Measurements from ENCODE around the gene ZFAND2B.

Gene ZFAND2B, protein sequence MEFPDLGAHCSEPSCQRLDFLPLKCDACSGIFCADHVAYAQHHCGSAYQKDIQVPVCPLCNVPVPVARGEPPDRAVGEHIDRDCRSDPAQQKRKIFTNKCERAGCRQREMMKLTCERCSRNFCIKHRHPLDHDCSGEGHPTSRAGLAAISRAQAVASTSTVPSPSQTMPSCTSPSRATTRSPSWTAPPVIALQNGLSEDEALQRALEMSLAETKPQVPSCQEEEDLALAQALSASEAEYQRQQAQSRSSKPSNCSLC

DNA sequence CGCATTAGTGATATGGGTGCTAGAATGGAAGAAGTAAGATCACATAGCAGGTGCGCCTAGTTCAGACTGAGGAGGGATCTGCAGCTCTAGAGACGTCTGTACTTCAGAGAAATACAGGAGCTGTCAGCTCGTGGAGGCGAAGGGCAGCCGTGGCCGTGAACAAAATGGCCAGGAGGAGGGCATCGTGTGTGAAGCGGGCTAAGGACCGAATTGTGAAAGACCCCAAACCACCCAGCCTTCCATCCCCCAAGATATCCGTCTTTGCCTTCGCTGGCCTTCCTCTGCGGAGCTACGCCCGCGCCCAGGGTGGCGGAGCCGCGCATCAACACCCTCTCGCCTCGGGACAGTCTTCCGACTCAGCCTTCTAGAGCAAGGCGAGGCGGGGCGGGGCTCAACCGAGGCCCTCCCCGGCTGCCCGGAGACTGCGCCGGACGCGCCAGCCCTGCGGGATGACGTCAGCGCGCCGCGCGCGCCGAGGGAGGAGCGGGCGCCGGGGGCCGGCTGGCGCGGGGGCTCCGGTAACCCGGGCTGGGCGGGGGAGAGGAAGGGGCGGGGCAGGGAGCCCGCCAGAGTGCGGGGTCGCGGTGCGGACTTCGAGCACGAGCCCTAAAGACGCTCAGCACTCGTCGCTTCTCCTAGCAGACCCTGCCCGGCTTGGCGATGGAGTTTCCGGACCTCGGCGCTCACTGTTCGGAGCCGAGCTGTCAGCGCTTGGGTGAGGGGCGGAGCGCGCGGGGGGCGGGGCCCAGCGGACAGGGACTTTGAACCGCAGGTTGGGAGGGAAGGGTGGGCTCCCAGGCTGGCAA lies at the start of gene ZFAND2B:
Gene ZFAND2B (plus strand): TSS at position 455 of the 806 bp plus-strand sequence. CDS start 206 bp downstream, at position 661.
- Histone ChIP-seq H3K4me3 (peak within 1 kb of the TSS; percentile 79), H3K27ac (peak within 1 kb of the TSS; percentile 92 to 94)
- DNase-seq (ENCODE audit: low spot score) = peak; percentile 96
- TF ChIP-seq, protein P1, sequence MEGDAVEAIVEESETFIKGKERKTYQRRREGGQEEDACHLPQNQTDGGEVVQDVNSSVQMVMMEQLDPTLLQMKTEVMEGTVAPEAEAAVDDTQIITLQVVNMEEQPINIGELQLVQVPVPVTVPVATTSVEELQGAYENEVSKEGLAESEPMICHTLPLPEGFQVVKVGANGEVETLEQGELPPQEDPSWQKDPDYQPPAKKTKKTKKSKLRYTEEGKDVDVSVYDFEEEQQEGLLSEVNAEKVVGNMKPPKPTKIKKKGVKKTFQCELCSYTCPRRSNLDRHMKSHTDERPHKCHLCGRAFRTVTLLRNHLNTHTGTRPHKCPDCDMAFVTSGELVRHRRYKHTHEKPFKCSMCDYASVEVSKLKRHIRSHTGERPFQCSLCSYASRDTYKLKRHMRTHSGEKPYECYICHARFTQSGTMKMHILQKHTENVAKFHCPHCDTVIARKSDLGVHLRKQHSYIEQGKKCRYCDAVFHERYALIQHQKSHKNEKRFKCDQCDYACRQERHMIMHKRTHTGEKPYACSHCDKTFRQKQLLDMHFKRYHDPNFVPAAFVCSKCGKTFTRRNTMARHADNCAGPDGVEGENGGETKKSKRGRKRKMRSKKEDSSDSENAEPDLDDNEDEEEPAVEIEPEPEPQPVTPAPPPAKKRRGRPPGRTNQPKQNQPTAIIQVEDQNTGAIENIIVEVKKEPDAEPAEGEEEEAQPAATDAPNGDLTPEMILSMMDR (IDR thresholded peaks at IDR 0.05) = no peak

DNA sequence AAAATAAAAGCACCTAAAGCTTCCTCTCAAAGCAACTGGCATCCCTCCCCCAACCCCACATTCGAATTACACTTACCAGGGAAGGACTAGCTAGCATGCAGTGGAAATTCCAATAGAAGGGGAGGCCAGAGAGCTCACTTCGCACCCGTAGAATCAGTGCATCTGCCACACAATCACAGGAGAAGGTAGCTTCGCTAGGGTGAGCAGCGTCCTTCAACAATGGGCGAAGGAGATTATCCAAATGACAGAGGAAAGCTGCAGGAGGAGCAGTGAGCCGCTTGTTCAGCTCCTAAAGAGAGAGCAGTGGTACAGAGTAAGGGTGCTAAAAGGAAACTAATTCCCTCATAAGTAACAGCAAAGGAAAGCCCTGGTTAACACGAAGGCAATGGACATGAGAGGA lies 49.2 kb upstream of the ZFAND2B start:
- Histone ChIP-seq H3K4me3 (no peak overlapping the region), H3K27ac (no peak overlapping the region)
- TF ChIP-seq, protein P1 (IDR thresholded peaks at IDR 0.05) = no peak
- no peak for DNase-seq (ENCODE audit: low spot score)

DNA sequence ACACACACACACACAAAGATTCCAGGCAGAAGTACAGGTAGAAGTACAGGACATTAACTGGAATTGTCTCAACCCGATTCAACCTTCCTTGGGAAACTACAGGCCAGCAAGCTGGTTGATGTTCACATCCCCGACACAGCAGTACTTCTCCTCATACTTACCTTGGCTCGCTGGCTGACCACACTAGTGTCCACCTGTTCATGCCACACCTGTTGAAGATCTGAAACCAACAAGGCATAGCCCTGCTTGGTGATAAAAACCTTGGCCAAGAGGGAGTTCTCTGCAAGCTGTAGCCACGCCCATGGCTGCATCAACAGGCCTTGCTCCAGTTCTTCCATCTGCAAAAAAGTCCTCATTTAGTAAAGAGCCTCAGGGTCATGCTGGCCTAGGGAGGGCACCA lies 48.6 kb upstream of the ZFAND2B start:
- H3K4me3 ChIP-seq = no peak overlapping the region
- no peak for DNase-seq (ENCODE audit: low spot score)
- TF ChIP-seq, protein P1 (IDR thresholded peaks at IDR 0.05) = no peak
- no peak overlapping the region for H3K27ac ChIP-seq

DNA sequence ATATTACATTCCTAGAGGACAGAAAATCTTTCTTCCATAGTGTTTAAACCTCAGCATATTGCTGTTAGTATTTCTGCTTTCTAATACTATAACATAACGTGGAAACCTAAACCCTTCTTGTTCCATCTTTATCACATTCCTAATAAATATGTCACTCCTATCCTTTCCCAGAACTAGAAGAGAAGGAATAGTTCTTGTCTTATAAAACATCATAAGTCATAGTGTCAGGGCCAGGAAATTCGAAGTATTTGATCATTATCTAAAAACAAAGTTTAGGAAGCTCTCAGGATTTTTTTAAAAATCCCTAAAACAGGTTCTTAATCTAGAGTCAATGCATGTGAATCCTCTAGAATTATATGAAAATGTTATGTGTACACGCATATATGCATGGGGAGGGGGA lies 48.0 kb upstream of the ZFAND2B start:
- TF ChIP-seq, protein P1 (IDR thresholded peaks at IDR 0.05) = no peak
- DNase-seq (ENCODE audit: low spot score) = no peak
- no peak overlapping the region for H3K27ac ChIP-seq

DNA sequence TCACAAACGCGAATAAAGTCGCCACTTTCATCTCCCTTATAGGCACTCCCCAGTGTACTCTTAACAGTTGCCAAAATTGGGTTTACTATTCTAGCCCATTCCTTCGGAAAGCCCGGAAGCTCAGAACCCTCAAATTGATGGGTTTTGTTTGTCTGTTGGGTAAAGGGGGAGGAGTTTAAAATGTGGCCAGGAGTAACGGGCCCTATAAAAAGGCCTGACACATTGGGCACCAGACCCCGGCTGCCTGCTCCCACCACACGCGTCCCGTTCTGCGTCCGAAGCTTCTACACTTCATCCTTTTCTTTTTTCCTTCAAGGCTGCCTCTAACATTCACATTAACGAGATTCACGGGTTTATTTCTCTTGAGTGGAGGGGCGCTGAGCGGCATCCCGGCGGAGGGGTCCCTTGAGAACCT lies 46.8 kb upstream of the ZFAND2B start:
- H3K4me3 ChIP-seq = peak overlapping the region; percentile 91
- H3K27ac ChIP-seq = peak overlapping the region; percentile 76 to 98
- no peak for DNase-seq (ENCODE audit: low spot score)
- TF ChIP-seq, protein P1 (IDR thresholded peaks at IDR 0.05) = no peak

More for the DNA sequence above, 48.0 kb upstream of the ZFAND2B start:
- H3K4me3 ChIP-seq = no peak overlapping the region

DNA sequence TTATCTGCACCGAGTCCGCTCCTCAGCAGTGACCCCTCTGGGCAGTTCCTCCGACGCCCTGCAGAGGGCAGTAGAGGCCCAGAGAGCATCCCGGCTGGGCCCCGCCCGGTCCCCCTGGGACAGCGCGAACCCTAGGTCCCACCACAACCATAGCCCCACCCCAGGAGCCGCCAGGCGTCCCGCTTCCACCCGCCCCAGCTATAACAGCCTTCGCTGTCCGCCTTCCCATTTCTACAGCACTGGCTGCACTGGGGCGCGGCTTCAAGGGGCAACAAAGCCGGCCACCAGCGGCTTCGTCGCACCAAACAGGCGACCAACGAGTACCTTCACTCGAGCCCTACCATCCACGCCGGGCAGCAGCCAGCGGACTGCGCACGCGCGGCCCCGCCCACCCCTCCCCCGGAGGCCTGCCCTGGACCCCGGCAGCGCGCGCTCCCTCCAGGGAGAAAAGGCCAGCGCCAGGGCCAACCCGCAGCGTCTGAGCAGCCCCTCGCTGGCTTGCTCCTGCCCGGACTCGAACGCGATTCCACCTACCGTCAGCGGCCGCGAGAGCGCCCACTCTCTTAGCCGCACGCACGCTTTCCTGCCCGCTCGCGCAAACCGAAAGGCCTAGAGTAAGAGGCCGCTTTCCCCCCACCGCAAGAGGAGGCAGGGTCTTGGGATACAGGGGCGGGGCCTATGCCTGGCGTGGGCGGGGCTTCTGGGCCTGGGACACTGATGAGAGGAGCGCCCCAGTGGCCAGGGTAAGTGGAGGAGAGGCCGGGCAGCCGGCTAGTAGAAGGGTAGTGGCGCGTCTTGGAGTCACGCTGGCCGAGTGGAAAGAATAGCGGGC lies 46.2 kb upstream of the ZFAND2B start, which contains the start of gene NHEJ1:
Gene NHEJ1 (minus strand): TSS at position 630 of the 832 bp plus-strand sequence. CDS start 2,453 bp downstream, outside the sequence.
- Histone ChIP-seq H3K4me3 (peak within 1 kb of the TSS; percentile 91), H3K27ac (peak within 1 kb of the TSS; percentile 76 to 98)
- TF ChIP-seq, protein P1 (IDR thresholded peaks at IDR 0.05) = peak; percentile 99
- peak; percentile 97 for DNase-seq (ENCODE audit: low spot score)
